Medulla oblongata (tissue), 1 donor: Measurements from ENCODE around the gene SNED1.
"Not testable (repeated sequence)": the region's sequence is repeated elsewhere in the genome, so short reads cannot be mapped to it uniquely, and the experiment has no call there.

Experiments used
- DNase-seq: peaks from one replicate; pipeline ENCODE4 v3.0.0-alpha.2; 2015; ENCODE audit errors: extremely low spot score

Gene SNED1

DNA sequence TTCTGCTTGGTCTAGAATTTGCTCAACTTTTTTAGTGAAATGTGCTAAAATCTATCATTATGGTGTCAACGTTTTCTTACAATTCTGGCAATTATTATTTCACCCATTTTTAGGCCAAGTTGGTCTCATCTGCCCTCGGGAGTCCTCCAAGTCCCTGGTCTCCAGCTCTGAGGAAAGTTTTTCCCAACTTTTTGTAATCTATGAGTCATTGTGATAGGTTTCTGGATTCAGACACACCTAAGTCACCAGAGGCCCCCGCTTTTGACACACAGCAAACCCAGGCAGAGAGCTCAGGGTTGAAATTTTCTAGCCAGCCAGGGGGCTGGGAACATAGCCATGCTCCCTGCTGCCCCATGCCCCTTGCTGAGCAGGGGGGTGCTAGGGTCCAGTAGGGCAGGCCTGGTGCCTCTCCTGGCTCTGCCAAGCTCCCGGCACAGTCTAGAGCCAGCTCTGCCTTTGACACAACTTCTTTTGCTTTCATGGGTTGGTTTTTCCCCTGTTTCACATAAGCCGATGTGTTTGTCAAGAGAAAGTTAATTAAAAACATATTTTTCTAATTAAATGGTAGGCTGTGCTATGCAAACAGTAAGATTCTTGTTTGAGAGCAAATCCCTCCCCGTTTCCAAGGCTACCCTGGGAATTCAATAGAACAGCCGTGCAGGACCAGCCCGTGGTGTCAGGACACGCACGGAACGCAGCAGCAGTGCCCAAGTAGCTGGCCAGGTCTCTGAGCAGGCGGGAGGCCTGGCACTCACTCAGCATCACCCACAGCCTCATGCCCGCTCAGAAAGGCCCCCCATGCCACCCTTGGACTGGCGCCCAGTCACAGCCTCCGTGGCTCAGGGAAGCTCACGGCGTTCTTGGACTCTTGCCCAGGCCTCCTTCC, 25.5 kb upstream of the SNED1 start:
- DNase-seq, result peak; percentile 29

DNA sequence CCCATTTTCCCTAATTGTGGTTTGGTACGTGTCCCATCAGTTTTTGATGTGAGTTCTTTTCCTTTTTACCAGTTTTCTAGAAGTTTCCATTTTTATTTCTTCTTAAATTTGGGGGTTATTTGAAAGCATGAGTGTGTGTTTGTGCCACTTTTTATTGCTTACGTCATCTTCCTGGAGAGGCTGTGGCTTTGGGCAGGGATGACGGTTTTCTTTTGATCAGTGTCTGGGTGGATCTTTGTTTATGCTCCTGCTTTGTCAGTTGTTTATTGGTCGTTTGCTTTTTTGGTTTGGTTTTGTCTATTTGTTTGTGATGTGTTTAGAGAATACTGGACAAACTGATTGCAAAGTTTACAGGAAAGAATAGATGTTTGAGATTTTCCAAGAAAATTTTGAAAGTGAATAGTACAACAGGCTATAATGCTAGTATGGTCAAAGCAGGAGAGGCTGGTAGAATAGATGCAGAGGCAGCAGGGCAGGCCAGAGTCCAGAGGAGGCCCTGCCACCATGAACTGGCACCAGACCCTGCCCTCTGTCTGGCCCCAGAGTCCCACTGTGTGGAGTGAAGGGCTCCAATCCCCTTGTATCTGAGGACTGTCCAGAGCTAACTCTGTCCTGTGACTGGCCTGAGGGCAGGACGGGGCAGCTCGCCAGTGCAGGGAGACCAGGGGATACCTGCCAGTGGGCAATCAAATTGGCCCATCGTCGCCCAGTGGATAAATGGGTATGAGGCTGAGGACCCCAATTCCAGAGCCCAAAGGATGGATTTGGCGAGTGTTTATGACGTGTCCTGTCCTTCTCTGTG, 23.4 kb upstream of the SNED1 start:
- DNase-seq, result no peak

- DNase-seq, result not testable (repeated sequence)
Measured at GRCh38 chr2:240975903-240976302, 22.5 kb upstream of the SNED1 start.

DNA sequence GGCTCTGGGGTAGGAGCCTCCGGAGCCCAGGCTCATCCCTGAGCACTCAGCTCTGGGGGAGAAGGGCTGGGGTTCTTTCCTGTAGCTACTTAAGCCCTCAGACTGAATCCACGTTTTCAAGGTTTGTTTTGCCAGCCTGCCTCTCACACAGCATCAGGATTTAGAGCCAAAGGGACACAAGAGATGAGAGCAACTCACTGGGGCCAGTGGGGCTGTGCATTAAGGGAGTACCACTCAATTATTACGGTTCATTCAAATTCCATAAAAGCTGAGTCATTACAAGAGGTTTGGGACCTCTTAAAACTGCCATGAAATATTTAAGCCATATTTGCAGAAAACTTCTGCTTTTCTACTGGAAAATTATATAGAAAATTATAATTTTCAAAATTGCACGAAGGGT, 17.1 kb upstream of the SNED1 start:
- no peak for DNase-seq

- DNase-seq, result no peak
Measured at GRCh38 chr2:240981871-240982800, 16.3 kb upstream of the SNED1 start.

GRCh38 chr2:240982821-240983281, 15.6 kb upstream of the SNED1 start:
- no peak for DNase-seq

DNA sequence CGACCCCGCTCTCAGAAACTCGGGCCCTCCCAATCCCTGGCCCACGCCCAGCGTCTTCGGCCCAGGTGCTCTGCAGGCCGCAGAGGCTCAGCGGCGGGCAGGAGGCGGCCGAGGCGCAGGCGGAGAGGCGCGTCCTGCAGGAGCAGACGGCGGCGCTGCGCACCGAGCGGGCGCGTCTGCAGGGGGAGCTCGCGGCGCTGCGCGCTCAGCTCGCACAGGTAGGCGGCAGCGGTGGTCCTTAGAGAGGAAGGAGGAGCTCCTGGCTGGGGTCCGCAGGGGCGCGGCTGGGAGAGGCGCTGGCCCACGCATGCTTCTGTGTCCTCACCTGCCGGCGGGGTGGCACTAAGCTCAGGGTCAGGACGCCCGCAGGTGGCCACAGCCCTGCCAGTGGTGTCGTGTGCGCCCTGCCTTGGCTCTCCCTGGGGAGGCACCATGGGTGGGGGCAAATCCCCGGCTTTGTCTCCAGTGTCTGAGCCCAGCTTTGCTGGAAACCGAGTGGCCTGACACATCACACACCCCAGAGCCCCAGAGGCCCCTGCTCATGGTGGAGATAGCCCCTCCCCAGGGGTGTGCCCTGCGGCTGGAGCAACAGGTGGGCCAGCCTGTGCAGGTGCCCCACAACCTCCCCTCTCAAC, 14.9 kb upstream of the SNED1 start:
- DNase-seq, result no peak

DNA sequence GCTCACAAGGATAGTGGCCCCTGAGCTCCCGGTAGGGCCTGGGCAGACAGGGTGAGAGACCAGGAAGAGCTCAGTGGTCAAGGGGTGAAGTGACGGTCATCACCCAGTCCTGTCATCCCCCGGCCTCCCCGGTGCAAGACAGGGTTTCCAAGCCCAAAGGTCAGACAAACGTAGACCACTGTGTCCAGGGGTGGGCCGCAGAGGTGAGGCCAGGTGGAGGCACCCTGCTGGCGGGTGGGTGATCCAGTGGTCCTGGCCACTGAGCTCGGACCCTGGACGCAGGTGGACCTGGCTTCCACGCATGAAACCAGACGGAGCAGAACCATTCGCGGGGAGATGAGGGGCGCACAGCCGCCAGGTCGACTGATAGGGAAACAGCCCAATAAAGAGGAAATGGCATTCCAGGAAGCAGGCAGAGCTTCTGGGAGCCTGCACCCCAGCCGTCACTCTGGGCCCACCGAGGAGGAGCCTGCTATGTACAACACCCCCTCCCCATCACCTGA, 14.4 kb upstream of the SNED1 start:
- no peak for DNase-seq

DNA sequence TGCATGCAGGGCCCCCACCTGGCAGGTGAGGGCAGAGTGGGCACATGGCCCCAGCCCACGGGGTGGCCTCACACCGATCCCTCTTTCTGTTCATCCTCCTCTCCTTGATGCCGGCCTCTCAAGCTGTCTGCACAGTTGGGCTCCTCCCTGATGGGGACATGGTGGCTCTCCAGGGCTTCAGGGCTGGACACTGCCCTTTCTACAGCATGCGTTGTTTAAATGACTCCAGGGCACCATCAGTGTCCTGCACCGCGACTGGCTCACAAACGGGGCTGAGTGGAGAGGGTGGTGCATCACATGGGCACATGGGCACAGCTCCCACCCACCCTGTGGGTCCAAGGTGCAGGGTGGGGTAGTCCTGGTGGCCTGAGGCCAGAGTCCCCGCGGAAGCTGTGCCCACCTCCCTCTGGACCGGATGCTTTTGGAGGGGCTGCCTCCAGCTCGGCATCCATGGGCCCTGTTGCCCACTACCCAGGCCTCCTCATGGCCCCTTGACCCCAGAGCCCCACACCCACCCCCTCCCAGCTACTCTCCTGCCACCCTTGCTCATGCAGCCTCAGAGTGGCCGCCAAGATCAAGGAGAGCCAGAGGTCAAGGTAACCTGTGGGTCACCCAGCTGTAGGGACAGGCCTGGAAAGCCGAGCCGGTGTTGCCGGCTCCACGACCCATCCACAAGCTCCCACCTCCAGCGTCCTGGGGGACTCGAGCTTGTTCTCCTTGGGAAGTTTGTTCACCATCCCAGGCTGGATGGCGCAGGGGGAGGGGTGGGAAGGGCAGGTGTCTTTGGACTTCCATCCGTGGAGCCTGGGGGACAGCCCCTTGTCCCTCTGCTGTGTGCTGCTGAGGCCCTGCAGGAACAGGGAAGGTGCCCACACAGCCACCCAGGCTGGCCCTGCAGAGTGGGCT, 12.3 kb upstream of the SNED1 start:
- no peak for DNase-seq

- DNase-seq, result no peak
Measured at GRCh38 chr2:240986787-240987411, 11.5 kb upstream of the SNED1 start.

DNA sequence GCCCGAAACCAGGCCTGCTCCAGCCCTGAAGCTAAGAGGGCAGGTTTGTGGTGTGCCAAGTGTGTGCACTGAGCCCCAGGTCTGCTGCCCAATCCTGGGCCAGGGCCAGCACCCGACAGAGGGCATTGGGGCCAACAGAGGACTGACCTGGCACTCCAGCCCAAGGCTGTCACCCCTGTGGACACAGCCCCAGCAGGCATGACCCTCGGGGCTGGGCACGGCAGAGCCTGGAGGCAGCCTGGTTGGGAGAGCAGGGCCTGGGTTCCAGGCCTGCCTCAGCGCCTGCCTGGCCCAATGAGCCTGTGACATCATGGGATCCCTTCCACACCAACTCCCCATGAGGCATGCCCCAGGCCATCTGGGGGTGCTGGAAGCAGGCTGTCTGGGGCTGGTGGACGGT, 10.8 kb upstream of the SNED1 start:
- DNase-seq, result no peak

GRCh38 chr2:240988146-240988545, 10.3 kb upstream of the SNED1 start:
- no peak for DNase-seq

DNA sequence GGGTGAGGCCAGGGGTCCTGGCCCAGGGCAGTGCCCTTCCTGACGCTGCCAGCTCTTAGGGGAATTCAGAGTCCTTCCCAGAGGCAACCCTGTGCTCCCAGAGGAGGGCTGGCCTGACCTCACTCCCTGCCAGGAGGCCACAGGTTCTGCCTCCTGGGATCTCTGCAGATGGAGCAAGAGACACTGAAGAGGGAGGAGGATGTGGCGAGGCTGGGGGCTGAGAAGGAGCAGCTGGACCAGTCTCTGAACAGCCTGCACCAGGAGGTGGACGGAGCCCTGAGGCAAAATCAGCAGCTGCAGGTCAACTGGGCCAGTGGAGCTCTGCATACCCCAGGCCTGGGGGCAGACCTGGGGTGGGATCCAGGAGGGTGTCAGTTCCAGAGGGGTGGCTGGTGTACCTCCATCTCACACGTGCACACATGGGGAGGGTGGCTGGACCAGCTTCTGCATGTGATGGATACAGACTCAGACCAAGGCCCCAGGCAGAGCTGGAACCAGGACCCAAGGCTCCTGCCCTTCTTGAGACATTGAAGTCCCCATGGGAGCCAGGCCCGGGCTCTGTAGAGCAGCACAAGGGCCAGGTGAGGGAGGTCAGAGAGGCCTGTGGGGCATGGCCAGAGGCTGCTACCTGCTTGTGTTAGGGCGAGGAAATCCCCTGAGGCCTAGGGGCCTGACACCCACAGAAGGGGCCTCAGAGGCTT, 9.7 kb upstream of the SNED1 start:
- DNase-seq, result no peak

- no peak for DNase-seq
Measured at GRCh38 chr2:240989451-240990265, 8.8 kb upstream of the SNED1 start.

- DNase-seq, result no peak
Measured at GRCh38 chr2:240990266-240990529, 8.2 kb upstream of the SNED1 start.

DNA sequence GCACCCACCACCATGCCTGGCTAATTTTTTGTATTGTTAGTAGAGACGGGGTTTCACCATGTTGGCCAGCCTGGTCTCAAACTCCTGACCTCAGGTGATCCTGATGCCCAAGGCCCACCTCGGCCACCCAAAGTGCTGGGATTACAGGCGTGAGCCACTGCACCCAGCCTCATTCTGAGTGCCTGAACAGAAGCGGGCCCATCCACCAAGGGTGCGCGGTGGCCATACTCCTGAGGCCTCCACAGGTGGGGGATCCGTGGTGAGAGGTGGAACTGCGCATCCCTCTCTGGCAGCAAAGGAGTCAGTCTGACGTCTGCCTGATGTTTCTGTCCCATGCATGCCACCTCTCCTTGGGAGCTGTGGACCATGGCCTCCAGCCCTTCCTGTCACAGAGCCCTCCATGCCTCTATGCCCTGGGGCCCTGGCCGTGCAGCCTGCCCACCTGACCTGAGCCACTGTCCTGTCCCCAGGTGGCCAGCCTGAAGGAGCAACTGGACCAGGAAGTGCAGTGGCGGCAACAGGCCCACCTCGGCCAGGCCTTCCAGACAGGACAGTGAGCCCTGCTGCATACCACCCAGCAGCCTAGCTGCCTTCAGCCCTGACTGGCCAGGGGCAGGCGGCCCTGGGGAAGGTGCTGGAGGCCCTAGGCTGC, 7.6 kb upstream of the SNED1 start:
- no peak for DNase-seq

GRCh38 chr2:240991378-240992263, 6.8 kb upstream of the SNED1 start:
- DNase-seq, result no peak
